Common myeloid progenitor, CD34-positive (primary cell): ENCODE results near the gene SMAD7.
A peak's percentile ranks its signal among the peaks of the same experiment; 100 is the strongest.

ENCODE experiments used
- CTCF ChIA-PET: fragments of 350-600 bp; sonication (Branson Sonifier 250); formaldehyde crosslinking; loops from one replicate; lab custom pipeline; 2021; ENCODE audit warnings: antibody characterized with exemption; lab: Charles Lee
- POLR2A ChIA-PET: fragments of 350-600 bp; sonication (Branson Sonifier 250); formaldehyde crosslinking; loops from one replicate; lab custom pipeline; 2021; ENCODE audit warnings: antibody characterized with exemption; lab: Charles Lee
- DNase-seq, 3 donors: peaks; one replicate each; pipeline versions ENCODE4 v3.0.0 to v3.0.0-alpha.2; 2013
- H3K27ac ChIP-seq, 2 experiments: 1 replicate in 1 of 2; 2 replicates in 1 of 2; pipeline ENCODE4 v1.7.0; 2013; ENCODE audit warnings: inconsistent platforms in 2 of 2, low read length in 2 of 2, mild to moderate bottlenecking in 2 of 2, low read depth in 1 of 2, moderate library complexity in 1 of 2; ENCODE audit not compliant: severe bottlenecking in 2 of 2, insufficient read depth in 1 of 2, poor library complexity in 1 of 2
- H3K27me3 ChIP-seq, 5 experiments: replicated peaks in 2 of 5; 1 replicate in 3 of 5; 2 replicates in 2 of 5; pipeline versions ENCODE4 v1.6.1 to v1.7.0; 2013; ENCODE audit warnings: low read length in 4 of 5, mild to moderate bottlenecking in 2 of 5, moderate library complexity in 2 of 5, inconsistent platforms in 1 of 5; ENCODE audit not compliant: insufficient read depth in 5 of 5, control insufficient read depth in 4 of 5
- H3K36me3 ChIP-seq, 4 experiments: 1 replicate in 2 of 4; 2 replicates in 2 of 4; pipeline versions ENCODE4 v1.6.1 to v1.7.0; 2013; ENCODE audit warnings: low read length in 3 of 4, control low read depth in 1 of 4, mild to moderate bottlenecking in 1 of 4; ENCODE audit not compliant: control insufficient read depth in 4 of 4, insufficient read depth in 4 of 4
- H3K4me1 ChIP-seq, 4 experiments: 1 replicate in 3 of 4; 2 replicates in 1 of 4; pipeline versions ENCODE4 v1.6.1 to v1.7.1; 2013; ENCODE audit warnings: low read length in 3 of 4, mild to moderate bottlenecking in 3 of 4, control low read depth in 1 of 4, inconsistent platforms in 1 of 4, moderate library complexity in 1 of 4; ENCODE audit not compliant: control insufficient read depth in 4 of 4, insufficient read depth in 4 of 4; ENCODE audit errors: control extremely low read depth in 1 of 4
- H3K4me3 ChIP-seq, 7 experiments: 1 replicate in 4 of 7; 2 replicates in 3 of 7; pipeline versions ENCODE4 v1.5.1 to v1.7.0; 2013; ENCODE audit warnings: mild to moderate bottlenecking in 7 of 7, low read length in 6 of 7, moderate library complexity in 6 of 7, inconsistent platforms in 2 of 7, low read depth in 2 of 7, control low read depth in 1 of 7; ENCODE audit not compliant: insufficient read depth in 4 of 7, control insufficient read depth in 1 of 7; ENCODE audit errors: extremely low read depth in 1 of 7
- H3K9me3 ChIP-seq, 5 experiments: 1 replicate in 4 of 5; 2 replicates in 1 of 5; pipeline versions ENCODE4 v1.6.1 to v1.7.1; 2013; ENCODE audit warnings: low read length in 4 of 5, mild to moderate bottlenecking in 2 of 5, inconsistent platforms in 1 of 5, low read depth in 1 of 5, moderate library complexity in 1 of 5; ENCODE audit not compliant: control insufficient read depth in 4 of 5, insufficient read depth in 2 of 5; ENCODE audit errors: control extremely low read depth in 1 of 5
- WGBS: methylation state at CpG from one replicate; pipeline ENCODE4 v1.1.5; 2013; ENCODE audit not compliant: insufficient coverage; 5-methylcytosine and 5-hydroxymethylcytosine counted together

The SMAD7 gene

DNA sequence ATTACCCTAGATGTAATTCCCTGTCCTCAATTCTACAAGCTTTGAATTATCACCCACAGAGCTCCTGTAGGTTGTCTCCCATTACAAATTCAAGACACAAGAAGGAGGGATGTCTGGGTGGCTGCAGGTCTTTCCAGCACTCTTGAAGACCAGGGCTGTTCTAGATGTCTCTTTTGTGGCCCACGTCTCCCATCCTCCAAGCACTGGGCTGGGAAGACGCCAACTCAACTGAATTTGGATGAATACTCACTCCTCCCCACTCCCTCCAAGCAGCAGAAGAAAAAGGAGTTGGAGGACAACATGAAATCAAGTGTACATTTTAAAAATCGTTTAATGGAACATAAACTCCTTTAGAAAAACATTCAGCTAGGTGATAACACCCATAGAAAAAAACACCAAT, 31.2 kb downstream of the SMAD7 start:
- ChIA-PET POLR2A (interaction anchor here (0.5 to 1.4 kb wide), 3 partner anchors 9 to 74 kb away, joined by 3 read pairs; no protein-coding TSS in a partner anchor), CTCF (interaction anchor here (0.8 to 2.0 kb wide), 7 partner anchors 9 to 142 kb away, joined by 3 to 5 read pairs (median 3); no protein-coding TSS in a partner anchor)
- no peak for DNase-seq
- Histone ChIP-seq H3K27ac (no peak overlapping the region), H3K4me1 (peaks cover 0 to 52% (median 35%) of the 10 kb centered on the region in 4 experiments), H3K9me3 (no peaks in the 10 kb centered on the region), H3K4me3 (no peak overlapping the region), H3K27me3 (peaks cover 0 to 4% (median 0%) of the 10 kb centered on the region in 5 experiments), H3K36me3 (peaks cover 0 to 14% (median 0%) of the 10 kb centered on the region in 4 experiments)
- no CpG with 5 or more reads among the region's 3 CpGs for WGBS

DNA sequence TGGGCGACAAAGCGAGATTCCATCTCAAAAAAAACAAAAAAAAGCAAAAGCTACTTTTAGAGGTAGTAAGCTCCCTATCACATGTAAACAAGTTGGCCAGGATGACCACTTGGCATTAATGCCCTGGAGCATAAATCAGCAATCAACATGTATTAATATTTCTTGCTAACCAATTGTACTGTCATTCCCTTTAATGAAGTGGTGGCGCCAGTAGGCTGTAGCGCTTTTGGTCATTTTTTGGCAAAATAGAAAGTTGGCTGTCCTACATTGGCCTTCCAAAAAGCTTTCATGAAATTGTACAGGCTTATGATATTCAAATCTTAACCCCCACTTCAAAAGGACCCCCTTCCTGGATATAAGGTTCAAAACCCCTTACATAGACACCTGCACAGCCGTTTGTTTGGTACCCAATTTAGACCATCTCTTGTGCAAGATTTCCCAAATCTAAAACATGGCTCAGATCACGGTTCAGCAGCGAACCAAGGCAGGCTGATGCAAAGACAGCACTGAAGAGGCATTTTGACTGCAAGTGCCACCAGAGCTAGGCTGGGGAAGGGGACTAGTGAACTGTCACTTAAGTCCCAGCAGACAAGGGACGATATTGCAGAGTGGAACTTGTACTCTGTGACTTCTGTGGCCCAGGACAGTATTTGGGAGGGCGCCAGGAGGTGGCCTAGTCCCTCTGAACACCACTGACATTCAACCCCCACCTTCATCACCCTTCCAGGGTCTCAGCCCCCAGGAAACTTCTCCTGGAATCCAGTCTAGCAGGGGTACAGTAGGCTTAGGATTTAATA, 31.9 kb downstream of the SMAD7 start:
- WGBS, result 96% methylated on average over 9 of the region's 9 CpGs
- DNase-seq, result no peak
- no peaks in the 10 kb centered on the region for H3K9me3 ChIP-seq
- peaks cover 0 to 47% (median 30%) of the 10 kb centered on the region in 4 experiments for H3K4me1 ChIP-seq
- ChIA-PET POLR2A (interaction anchor here (0.5 to 1.2 kb wide), 3 partner anchors 10 to 75 kb away, joined by 3 to 5 read pairs (median 3); no protein-coding TSS in a partner anchor), CTCF (interaction anchor here (1.2 to 2.0 kb wide), 4 partner anchors 13 to 64 kb away, joined by 3 to 5 read pairs (median 3); no protein-coding TSS in a partner anchor)
- peaks cover 0 to 4% (median 0%) of the 10 kb centered on the region in 5 experiments for H3K27me3 ChIP-seq
- no peak overlapping the region for H3K4me3 ChIP-seq
- peaks cover 0 to 14% (median 0%) of the 10 kb centered on the region in 4 experiments for H3K36me3 ChIP-seq
- H3K27ac ChIP-seq, result no peak overlapping the region

DNA sequence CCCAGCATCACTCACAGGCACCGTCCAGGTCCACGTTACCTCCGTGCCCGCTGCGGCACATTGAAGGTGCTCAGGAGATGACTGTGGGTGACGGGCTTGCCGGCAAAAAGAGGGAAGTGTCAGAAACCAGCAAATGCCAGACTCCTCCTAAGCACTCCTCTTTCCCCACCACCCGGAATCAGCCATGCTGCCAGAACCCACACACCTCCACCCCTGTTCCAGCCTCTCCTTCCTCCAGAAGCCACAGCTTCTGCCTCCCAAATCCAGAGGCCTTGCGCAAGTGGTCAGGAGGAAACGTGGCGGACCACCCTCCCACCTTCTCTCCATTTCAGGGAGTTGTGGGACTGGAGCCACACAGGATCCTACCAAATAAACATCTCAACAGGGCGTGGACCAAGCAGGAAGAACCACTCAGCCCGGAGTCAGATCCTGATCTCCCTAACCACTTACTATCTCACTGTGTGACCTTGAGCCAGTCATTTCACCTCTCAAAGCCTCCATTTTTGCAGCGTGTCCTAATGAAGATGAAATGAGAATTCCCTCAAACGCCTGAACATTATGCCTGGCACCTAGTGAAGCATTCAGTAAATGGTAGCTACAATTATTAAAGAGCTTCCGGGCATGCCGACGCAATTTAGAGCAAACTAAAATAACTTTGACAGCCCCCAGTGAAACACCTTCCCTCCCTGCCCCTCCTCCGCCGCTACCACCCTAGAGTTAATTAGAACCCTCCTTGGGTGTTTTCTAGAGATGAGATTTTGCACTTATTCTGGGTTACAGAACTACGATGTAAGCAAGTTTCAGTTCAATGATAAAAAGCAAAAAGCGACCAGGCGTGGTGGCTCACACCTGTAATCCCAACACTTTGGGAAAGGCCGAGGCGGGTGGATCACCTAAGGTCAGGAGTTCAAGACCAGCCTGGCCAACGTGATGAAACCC, 32.9 kb downstream of the SMAD7 start:
- Histone ChIP-seq H3K27me3 (peaks cover 0 to 4% (median 0%) of the 10 kb centered on the region in 5 experiments), H3K36me3 (peaks cover 0 to 14% (median 0%) of the 10 kb centered on the region in 4 experiments), H3K4me1 (peaks cover 0 to 37% (median 20%) of the 10 kb centered on the region in 4 experiments), H3K9me3 (no peaks in the 10 kb centered on the region), H3K27ac (no peak overlapping the region), H3K4me3 (no peak overlapping the region)
- CTCF ChIA-PET, result interaction anchor here (1.6 to 2.0 kb wide), 2 partner anchors 20 to 65 kb away, joined by 3 to 5 read pairs; no protein-coding TSS in a partner anchor
- peak in 2 of 3 donors; percentile 46 to 55 for DNase-seq
- 56% methylated on average over 19 of the region's 26 CpGs for WGBS
- POLR2A ChIA-PET, result interaction anchor here (0.6 kb wide), 1 partner anchor 17 kb away, joined by 5 read pairs; no protein-coding TSS in a partner anchor

DNA sequence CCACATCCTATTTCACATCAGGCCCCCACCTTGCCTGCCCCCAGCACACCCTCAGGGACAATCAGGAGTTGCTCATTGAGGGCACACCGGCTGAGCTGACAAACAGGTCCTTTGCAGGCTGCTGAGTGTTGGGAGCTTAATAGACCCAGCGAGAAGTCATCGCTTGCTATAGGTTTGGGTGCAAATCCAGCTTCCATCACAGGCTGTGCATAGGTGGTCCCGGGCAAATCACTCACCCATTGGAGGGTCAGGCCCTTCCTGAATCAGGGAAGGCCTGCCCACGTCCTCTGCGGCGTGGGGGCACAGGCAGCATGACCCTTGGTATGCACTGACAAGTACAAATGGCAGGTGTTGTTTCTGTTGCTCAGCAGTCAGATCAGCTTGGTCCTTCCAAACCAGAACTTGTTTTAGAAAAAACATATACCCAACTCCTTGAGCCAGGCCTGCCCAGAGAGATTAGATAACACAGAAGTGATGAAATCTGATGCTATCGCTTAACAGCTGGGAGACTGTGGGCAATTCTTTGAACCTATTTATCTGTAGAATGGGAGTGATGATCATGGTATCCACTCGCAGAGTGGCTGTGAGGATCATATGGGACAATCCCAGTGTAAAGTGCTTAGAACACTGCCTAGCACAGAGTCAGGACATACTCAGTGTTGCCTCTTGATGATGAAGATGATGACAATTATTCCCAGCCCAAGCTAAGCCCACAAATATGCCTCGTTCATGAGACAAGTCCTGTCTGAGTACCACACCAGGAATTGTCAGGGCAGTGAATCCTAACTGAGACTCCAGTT, 34.9 kb downstream of the SMAD7 start:
- CTCF ChIA-PET, result interaction anchor here (1.2 to 2.0 kb wide), 4 partner anchors 10 to 139 kb away, joined by 3 to 5 read pairs (median 4); no protein-coding TSS in a partner anchor
- no peak overlapping the region for H3K4me3 ChIP-seq
- 97% methylated on average over 10 of the region's 10 CpGs for WGBS
- H3K9me3 ChIP-seq, result no peaks in the 10 kb centered on the region
- H3K4me1 ChIP-seq, result peaks cover 0 to 24% (median 9%) of the 10 kb centered on the region in 4 experiments
- H3K27me3 ChIP-seq, result peaks cover 0 to 2% (median 0%) of the 10 kb centered on the region in 5 experiments
- no peak overlapping the region for H3K27ac ChIP-seq
- DNase-seq, result no peak
- POLR2A ChIA-PET, result interaction anchor here (0.6 kb wide), 2 partner anchors 10 to 105 kb away, joined by 3 to 6 read pairs; no protein-coding TSS in a partner anchor
- H3K36me3 ChIP-seq, result peaks cover 0 to 7% (median 0%) of the 10 kb centered on the region in 4 experiments

DNA sequence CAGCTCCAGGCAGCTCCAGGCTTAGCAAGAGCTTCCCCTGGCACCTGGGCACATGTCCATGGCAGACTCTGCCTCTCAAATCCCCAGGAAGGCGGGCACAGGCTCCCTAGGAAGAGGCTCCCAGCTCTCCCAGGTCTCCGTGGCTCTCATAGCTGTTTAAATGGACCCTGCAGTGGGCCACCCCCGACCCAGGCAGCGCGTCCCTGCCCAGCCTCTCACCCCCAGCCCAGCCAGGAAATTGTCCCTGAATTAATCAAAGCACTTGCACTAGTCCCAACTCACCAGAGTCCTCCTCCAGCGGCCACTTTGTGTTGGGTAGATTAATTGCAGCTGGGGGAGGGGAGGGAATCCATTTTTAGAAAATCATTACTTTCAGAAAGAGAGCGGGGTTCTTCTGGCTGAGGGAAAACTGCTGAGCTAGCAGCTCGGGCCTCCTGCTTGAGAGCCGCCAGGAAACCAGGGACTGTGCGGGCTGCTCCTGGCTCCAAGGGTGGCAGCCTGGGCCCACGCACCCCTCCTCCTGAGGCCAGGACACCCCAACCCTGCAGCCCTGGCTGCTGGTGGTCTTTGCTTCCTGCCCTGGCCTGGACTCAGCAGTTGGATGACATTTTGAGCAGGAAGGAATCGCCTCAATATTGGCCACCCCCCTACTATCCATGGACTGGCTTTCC, 36.0 kb downstream of the SMAD7 start:
- Histone ChIP-seq H3K27me3 (no peaks in the 10 kb centered on the region), H3K36me3 (peaks cover 0 to 4% (median 0%) of the 10 kb centered on the region in 4 experiments), H3K9me3 (no peaks in the 10 kb centered on the region), H3K4me1 (peaks cover 0 to 24% (median 9%) of the 10 kb centered on the region in 4 experiments), H3K27ac (no peak overlapping the region), H3K4me3 (no peak overlapping the region)
- no peak for DNase-seq
- 59% methylated on average over 6 of the region's 12 CpGs for WGBS
- CTCF ChIA-PET, result interaction anchor here (0.6 to 2.0 kb wide), 6 partner anchors 7 to 144 kb away, joined by 3 to 5 read pairs (median 3); no protein-coding TSS in a partner anchor
- POLR2A ChIA-PET, result no interaction called here
